Measurements from ENCODE around the gene FPR3. TPM values are rescaled to one million over a fixed set of nuclear protein-coding genes. Genes with fewer than 3 reads are reported as not detected.
"Not testable (repeated sequence)": the region's sequence is repeated elsewhere in the genome, so short reads cannot be mapped to it uniquely, and the experiment has no call there.

FPR3 gene, protein sequence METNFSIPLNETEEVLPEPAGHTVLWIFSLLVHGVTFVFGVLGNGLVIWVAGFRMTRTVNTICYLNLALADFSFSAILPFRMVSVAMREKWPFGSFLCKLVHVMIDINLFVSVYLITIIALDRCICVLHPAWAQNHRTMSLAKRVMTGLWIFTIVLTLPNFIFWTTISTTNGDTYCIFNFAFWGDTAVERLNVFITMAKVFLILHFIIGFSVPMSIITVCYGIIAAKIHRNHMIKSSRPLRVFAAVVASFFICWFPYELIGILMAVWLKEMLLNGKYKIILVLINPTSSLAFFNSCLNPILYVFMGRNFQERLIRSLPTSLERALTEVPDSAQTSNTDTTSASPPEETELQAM
- total RNA-seq: 1.00 TPM

DNA sequence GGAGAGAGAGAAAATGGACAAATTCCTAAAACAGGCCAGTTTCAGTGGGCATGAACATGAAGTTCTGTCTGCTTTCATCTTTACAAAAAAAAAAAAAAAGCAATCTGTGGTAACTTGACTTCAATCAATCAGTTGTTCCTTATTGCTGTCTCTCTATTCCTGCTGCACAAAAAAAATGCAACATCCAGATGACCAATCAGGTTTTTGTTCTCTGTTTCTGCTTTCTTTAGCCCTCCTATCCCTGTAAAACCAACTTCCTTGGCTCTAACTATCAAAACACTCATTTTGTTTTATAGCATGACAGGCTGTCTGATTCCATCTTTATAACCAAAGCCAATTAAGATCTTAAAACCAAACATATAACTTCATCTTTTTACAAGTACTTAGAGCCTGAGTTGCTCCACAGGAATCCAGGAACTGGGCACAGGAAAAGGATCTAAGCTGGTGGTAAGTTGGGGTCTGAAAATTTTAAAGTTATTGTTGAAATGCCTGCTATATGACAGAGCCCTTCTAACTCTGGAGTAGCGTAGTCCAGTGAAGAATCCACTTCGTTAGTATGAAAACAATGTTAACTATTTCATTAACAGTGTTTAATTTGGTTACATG is at the start of gene FPR3:
FPR3 (plus strand) TSS at position 273 of the 606 bp plus-strand sequence. CDS start 28,592 bp downstream, outside the sequence.
- no peak for ATAC-seq

DNA sequence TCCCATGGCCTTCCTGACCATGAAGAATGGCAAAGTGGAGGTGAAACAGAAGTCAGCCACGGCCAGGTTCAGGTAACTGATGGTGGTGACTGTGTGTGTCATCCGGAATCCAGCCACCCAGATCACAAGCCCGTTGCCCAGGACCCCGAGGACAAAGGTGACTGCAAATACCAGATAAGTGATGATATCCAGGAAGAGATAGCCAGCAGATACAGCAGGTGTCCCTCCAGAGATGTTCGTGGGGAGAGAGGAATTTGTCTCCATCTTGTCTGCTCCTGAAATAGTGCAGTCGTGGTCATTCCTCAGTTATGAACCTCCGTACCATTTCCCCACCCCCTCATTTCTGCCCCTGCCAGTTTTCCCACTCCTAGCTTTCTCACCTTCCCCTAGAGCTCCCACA is 48.2 kb upstream of the FPR3 start:
- no peak for ATAC-seq

DNA sequence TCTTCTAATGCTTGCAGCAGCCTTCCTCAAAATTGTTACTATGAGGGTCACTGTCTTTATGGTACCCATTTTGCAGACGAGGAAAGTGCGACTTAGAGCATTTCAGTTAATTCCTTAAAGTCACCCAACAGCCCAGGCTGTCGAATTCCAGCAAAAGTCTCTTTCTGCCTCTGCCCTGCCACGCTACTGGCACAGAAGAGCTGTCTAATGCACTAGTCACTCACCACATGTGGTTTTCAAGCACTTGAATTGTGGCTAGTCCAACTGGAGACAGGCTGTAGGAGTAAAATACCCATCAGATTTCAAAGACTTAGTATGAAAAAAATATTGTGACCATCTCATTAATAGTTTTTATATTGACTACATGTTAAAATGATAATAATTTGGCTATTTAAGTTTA is 45.0 kb upstream of the FPR3 start:
- ATAC-seq: no peak

DNA sequence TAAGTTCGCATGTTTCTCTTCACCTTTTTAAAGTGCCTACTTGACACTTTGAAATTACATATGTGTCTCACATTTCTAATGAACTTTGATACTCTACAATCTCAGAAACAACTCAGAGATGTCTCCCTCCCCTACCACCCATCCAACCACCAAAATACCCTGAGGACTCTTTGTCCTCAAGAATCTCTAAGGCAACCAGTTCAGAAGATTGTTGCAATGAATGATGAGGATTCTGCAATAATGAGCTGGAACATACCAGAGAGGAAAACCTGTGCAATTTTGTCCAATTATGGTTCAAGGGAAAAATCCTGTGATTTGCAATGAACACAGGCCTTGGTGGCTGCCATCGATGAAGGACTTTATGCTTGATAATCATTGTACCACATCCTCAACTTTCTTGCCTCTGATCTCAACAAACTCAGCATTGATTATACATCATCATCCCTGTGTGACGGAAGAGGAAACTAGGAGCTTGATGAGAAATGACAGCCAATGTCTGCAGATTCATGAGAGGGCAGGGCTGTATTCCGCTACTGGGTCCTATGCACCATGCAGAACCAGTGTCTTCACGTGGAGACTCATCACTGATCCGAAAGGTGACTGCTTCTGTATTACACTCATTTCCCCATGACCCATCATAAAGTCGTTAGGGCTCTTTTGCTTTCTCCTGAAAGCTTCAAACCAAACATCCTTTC is 44.4 kb upstream of the FPR3 start:
- no peak for ATAC-seq

DNA sequence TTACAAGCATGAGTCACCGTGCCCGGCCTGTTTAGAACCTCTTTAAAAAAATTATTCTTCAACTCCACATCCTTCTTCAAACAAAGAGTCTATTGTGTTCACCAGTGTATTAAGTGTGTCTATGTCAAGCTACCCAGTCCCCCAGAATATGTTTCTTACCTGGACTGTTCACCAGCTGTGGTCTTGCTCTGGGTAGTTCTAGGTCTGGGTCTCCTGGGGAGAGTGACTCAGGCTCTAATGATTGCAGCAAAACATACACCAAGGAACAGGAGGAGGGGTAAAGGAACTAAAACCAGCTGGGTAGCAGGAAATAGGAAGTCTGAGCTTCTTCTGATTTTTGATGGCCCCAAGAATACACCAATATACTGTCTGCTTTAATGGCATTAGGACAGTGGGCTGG is 43.3 kb upstream of the FPR3 start, which contains the start of gene FPR1:
FPR1 (minus strand) TSS at position 224 of the 400 bp plus-strand sequence. CDS start 4,884 bp downstream, outside the sequence.
- no peak for ATAC-seq

DNA sequence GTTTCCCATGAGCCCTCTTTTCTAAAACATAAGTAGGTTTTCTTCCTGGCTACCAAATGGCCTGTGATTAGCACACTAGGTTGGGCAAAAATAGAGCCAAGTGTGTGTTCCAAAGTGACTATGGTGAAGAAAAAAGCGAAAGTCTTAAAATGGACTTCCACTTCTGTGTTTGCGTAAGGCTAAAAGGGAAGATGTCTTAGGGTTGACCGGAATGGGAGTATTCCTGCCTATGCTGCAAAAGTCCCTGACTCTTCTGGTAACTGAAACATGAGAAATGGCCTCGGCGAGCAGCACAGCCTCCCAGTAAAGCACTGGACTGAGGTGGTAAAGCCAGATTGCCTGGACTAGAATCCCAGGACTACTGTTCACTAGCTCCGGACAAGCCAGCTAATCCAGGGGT is 40.8 kb upstream of the FPR3 start:
- no peak for ATAC-seq

DNA sequence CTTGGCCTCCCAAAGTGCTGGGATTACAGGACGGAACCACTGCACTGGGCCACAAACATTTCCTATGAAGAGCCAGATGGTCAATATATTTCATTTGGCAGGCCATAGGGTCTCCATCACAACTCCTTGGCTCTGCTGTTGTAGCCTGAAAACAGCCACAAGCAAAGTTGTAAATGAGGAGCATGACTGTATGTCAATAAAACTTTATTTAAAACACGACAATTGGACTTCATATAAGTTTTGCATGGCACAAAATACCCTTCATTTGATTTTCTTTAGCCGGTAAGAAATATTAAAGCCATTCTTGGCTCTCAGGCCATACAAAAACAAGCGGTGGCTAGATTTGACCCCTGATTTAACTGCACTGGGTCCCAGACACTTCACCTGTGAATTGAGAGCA is 40.2 kb upstream of the FPR3 start:
- no peak for ATAC-seq

DNA sequence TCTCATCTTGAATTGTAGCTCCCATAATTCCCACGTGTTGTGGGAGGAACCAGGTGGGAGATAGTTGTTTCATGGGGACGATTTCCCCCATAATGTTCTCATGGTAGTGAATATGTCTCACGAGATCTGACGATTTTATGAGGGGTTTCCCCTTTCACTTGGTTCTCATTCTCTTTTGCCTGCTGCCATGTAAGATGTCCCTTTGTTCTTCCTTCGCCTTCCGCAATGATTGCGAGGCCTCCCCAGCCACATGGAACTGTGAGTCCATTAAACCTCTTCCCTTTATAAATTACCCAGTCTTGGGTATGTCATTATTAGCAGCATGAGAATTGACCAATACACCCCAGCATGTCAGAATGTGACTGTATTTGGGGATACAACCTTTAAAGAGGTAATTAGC is 39.4 kb upstream of the FPR3 start:
- no peak for ATAC-seq

DNA sequence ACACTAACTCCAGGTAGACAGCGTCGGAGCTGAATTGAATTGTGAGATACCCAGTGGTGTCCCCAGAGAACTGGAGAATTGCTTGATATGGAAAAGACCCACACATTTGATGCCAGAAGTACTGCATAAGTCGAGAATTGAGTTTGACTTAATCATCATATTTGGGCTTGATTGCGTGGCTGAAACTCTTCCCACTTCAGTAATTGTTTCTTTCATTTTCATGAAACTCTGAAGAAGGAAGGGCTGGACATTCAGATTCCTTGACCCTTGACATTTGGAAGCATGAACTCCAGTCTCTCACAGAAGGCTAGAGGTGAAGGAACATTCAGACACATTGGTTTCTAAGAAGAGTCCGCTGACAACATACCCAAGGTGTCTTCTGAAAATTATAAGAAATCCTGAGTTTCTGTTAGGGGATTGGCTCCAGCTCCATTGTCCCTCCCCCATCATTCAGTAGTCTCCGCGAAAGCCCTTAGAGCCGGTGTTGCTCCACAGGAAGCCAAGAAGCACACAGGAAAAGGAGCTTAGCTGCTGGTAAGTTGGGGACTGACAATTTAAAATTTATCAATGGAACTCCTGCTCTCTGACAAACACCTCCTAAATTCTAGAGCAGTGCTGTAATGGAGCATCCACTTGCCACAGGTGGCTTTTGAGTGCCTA is 34.1 kb upstream of the FPR3 start, which contains the start of gene FPR2:
FPR2 (plus strand) TSS at position 484 of the 660 bp plus-strand sequence. CDS start 7,479 bp downstream, outside the sequence.
- no peak for ATAC-seq

DNA sequence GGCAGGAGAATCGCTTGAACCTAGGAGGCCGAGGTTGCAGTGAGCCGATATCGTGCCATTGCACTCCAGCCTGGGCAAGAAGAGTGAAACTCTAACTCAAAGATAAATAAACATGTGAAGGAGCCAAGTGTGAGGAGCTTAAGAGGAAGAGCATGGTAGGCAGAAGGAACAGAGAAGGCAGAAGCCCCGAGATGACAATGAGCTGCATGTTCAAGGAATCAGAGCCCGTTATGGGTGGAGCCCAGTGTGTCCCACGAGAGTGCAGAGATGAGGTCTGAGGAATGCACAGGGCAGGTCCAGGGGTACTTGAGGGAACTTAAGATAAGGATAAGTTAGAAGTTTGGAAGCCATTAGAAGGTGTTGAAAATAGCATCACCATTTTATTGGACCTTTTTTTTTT is 33.3 kb upstream of the FPR3 start:
- no peak for ATAC-seq

DNA sequence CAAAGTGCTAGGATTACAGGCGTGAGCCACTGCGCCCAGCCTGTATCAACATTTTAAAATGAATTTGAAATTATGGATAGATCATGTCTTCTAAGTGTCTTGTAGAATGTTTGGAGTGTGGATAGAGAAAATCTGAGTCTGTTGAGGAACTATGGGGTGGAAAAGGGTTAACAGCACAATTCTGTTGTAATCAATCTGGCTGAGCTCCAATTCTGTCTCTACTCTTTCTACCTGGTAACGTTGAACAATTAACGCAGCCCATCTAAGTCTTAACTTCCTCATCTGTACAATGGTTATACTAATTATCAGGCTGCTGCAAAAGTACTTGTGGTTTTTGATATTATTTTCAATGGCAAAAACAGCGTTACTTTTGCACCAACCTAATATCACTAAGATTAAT is 29.9 kb upstream of the FPR3 start:
- ATAC-seq: no peak

DNA sequence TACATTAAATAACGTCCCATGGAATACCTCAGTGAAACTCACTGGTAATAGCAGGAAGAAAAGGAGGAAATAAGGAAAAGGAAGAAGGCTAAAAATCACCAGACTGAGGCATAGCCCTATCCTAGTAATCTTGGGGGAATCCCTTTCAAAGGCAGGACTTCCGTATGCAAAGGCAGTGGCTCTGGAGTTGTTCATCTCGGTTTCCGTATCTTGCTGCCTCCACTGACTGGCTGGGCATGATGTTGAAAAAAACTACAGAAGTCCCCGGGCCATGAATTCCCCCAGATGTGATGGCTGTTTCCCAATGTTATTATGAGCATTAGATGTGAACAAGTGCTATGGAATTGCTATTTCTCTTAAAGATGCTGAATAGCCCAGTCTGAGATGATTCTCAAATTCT is 28.5 kb upstream of the FPR3 start:
- no peak for ATAC-seq

DNA sequence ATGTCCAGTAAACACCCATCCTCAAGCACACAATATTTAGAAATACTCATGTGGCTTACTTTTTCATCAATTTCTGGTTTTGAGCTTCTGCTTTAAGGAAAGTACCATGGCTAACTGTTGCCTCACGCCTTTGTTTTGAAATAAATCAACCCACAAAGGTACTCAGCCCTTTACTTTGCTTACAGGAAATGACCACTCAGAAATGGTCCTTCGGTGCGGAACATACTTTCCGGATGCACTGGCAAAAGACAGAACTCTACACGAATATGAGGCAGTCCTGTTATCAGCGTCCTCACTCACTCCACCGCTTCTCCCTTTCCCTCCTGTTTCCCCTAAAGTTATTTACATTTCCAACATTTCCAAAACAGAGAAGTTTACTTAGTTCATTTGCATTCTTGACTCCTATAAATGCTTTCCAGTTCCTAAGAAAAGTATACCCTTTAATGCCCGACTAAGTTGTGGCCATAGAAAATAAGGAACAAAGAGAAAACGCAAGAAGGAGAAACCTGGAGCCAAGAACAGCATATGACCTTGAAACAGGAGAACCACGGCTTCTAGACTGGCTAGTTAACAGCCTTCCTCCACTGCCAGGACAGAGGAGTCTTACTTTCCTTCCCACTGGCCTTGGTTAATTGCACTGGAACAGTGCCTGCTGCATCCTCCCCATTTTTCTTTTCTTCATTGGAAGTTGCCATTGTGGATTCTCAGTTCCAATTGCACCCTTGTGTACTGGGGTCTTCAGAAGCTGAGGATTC is 23.4 kb upstream of the FPR3 start:
- ATAC-seq: no peak

DNA sequence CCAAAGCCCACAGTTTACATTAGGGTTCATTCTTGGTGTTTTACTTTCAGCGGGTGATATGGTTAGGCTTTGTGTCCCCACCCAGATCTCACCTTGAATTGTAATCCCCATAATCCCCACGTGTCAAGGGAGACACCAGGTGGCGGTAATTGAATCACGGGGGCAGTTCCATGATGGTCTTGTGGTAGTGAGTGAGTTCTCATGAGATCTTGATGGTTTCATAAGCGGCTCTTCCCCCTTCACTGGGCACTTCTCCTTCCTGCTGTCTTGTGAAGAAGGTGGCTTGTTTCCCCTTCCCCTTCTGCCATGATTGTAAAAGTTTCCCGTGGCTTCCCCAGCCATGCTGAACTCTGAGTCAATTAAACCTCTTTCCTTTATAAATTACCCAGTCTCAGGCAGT is 22.0 kb upstream of the FPR3 start:
- ATAC-seq: no peak

DNA sequence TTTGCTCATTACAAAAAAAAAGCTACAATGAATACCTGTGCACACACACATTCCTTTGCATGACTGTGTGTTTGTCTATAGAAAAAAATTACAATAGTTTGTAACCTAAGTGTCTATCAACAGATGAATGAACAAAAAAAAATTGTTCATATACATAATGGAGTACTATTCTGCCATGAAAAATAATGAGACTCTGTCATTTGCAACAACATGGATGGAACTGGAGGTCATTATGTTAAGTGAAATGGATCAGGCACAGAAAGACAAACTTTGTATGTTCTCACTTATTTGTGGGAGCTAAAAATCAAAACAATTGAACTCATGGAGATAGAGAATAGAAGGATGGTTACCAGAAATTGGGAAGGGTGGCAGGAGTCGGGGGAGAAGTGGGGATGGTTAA is 18.4 kb upstream of the FPR3 start:
- not testable (repeated sequence) for ATAC-seq

DNA sequence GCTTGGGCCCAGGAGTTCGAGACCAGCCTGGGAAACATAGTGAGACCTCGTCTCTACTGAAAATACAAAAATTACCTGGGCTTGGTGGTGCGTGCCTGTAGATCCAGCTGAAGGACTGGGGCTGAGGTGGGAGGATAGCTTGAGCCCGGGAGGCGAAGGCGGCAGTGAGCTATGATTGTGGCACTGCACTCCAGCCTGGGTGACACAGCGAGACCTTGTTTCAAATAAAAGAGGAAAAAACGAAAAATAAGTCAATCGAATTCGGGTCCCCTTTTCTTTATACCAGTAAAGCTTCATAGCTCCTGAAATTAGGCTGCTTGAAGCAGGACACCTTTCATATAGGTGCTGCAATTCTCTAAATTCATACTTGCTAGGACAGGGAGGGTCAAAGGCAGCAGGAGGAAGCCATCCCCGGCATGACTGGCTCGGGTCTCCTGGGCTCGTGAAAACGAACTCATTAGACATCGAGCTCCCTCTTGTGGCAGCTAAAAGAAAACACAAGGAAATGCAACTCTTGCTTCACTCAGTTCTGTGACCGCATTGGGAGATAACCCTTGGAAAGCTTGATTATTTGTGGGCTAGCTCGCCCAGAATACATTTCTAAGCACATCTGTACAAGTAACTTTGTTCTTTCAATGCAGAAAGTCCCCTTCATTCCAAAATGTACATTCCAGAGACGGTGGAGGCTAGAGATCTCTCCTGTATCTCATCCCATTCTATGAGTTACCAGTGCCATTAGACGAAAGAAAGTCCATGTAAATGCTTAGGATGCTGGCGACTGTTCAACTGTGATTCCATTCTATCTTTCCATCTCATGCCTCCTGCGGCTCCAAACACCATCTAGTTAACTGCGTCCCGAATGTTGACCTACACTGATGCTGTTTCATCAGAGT is 17.1 kb upstream of the FPR3 start:
- ATAC-seq: peak; percentile 73

DNA sequence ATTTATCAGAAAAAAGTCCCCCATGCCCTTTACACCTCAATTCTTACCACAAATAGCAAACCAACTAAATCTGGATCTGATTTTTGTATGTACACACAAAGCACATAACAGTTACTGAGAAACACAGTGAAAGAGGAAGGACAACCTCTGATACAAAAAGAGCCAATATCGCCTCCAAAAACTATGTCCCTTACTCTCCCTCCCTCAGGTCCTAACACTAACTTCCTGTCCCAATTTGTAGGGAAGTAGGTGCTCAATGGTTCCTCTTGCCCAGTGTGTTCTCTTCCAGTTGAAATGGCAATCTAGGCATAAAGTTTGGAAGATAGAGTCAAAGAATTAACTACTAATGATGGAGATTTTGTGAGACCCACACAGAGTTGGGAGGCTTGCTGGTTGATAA is 15.8 kb upstream of the FPR3 start:
- ATAC-seq: no peak

DNA sequence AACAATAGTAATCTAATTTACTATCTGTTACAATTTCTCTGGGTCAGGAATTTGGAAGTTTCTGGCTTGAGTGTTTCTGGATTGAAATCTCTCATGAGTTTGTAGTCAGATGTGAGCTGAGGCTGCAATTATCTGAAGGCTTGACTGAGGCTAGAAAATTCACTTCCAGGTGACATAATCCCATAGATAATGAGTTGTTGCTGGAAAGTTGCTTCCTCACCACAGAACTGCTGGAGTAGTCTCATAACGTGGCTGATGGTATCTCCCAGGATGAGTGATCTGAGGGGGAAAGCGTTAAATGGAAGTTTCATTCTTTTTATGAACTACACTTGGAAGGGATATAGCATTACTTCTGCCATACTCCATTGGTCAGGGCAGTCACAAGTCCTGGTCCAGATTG is 15.3 kb upstream of the FPR3 start:
- ATAC-seq: no peak

DNA sequence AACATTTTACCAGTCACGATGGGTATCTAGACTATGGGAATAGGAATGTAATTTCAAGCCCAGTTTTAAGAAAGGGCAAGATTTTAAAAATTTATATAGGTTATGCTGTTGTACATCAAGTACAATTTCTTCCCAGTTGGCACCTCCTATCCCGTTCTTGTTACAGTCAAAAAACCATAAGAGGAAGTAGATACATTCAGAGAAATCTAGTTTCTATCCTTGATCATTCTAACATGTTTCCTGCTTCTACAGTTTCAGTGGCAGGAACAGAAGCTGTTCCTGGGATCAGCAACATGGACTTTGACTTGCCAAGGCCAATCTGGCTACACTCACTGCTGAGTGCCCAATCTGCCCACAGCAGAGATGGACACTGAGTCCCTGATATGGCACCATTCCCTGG is 14.7 kb upstream of the FPR3 start:
- ATAC-seq: no peak

DNA sequence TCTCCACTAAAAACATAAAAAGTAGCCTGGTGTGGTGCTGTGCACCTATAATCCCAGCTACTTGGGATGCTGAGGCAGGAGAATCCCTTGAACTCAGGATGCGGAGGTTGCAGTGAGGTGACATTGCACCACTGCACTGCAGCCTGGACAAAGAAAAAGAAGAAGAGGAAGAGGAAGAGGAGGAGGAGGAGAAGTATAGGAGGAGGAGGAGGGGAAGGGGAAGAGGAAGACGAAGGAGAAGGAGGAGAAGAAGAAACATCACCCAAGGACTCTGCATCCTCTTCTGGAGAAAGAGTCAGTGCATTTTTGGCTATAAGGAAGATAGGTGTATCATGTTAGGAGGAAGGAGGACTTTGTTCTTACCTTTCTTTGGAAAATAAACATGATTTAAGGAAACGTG is 13.0 kb upstream of the FPR3 start:
- ATAC-seq: no peak

DNA sequence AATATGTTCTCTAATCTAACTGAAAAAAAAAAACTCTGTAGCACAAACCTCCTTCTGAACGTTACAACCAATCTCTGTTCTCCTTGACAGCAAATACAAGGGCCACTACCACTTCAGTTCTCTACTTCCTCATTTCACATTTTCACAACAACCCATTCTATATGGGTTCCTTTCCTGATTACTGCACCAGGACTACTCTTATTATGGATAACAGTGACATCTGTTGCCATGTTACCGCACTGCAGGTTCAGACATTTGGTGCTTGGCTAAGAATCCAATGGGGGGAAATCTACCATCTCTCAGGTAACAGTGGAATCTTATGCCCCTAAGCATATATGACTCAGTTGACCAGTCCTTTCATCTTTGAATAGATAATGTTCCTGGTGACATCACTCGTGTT is 11.6 kb upstream of the FPR3 start:
- no peak for ATAC-seq
